Suprapubic skin (tissue), 4 donors: ENCODE measurements around the gene PTPRD. TPM values are rescaled to one million over a fixed set of nuclear protein-coding genes. Genes with fewer than 3 reads are reported as not detected.

Experiments
- DNase-seq, 2 donors: peaks; one replicate each; pipeline ENCODE4 v3.0.0-alpha.2; 2019; ENCODE audit warnings: low spot score in 2 of 2
- H3K27ac ChIP-seq: fragments of 200-600 bp; sonication (generic); one replicate; pipeline ENCODE4 v1.5.1; 2019
- H3K27me3 ChIP-seq: fragments of 200-600 bp; sonication (generic); one replicate; pipeline ENCODE4 v1.5.1; 2019
- H3K36me3 ChIP-seq: fragments of 200-600 bp; sonication (generic); one replicate; pipeline ENCODE4 v1.5.1; 2019
- H3K4me1 ChIP-seq: fragments of 200-600 bp; sonication (generic); one replicate; pipeline ENCODE4 v1.5.1; 2019
- H3K4me3 ChIP-seq: fragments of 200-600 bp; sonication (generic); one replicate; pipeline ENCODE4 v1.5.1; 2019; ENCODE audit warnings: mild to moderate bottlenecking
- H3K9me3 ChIP-seq: fragments of 200-600 bp; sonication (generic); one replicate; pipeline ENCODE4 v1.5.1; 2019
- CTCF ChIP-seq, 2 donors: fragments of 200-600 bp in 1 of 2; fragments of 450-650 bp in 1 of 2; sonication (generic) in 1 of 2; IDR thresholded peaks; one replicate each; pipeline ENCODE4 v1.5.1; 2016 to 2019; ENCODE audit warnings: antibody characterized with exemption in 2 of 2, mild to moderate bottlenecking in 1 of 2, moderate library complexity in 1 of 2
- EP300 ChIP-seq: sonication (generic); formaldehyde crosslinking; IDR thresholded peaks from one replicate; pipeline ENCODE4 v1.6.1; 2017; ENCODE audit warnings: antibody characterized with exemption
- POLR2A ChIP-seq, 2 donors: fragments of 450-650 bp; IDR thresholded peaks; one replicate each; pipeline ENCODE4 v1.6.1; 2017; ENCODE audit warnings: antibody characterized with exemption in 2 of 2, mild to moderate bottlenecking in 2 of 2, moderate library complexity in 2 of 2
- POLR2AphosphoS5 ChIP-seq, 3 donors: sonication (generic); formaldehyde crosslinking; IDR thresholded peaks; one replicate each; pipeline ENCODE4 v1.6.1; 2017; ENCODE audit warnings: antibody characterized with exemption in 3 of 3
- WGBS: methylation state at CpG from one replicate; pipeline ENCODE4 v1.1.5; 2018; 5-methylcytosine and 5-hydroxymethylcytosine counted together
- total RNA-seq, 4 donors: library from RNA; depleted of rRNA; stranded (reverse); fragments of >200 nt; gene quantifications; one replicate each; pipeline ENCODE4 v1.1.0, GENCODE V29; 2016

PTPRD gene
- total RNA-seq, 4 donors from 2014 or later = 0.49 to 3.3 (median 2.5) TPM

DNA sequence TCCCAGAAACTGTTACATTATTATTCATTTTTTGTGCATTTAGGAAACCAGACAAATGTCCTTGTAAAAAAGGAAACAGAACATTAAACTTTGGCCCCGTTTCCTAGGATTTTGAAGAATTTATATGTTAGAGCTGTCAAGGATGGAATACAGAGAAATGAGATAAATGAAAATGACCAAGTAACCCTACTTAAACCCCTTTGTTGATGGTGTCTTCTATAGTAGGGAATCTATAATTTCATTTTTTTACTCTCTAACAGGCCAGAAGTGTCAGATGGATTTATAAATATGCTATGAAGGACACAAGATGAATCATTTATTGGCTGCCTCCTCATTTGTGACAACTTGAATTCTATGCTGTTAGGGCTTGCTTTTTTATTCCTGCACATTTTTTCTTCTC, 1047.1 kb downstream of the PTPRD start:
- H3K27me3 ChIP-seq = no peaks in the 10 kb centered on the region
- no peaks in the 10 kb centered on the region for H3K36me3 ChIP-seq
- WGBS = 27% methylated on average over 1 of the region's 1 CpG
- H3K4me3 ChIP-seq = no peak overlapping the region
- DNase-seq = no peak
- no peaks in the 10 kb centered on the region for H3K4me1 ChIP-seq
- H3K9me3 ChIP-seq = no peaks in the 10 kb centered on the region
- no peak for TF ChIP-seq CTCF (IDR thresholded peaks at IDR 0.05)
- TF ChIP-seq EP300 = no peak
- no peak for TF ChIP-seq POLR2A (IDR thresholded peaks at IDR 0.05)
- TF ChIP-seq POLR2AphosphoS5 (IDR thresholded peaks at IDR 0.05) = no peak
- no peak overlapping the region for H3K27ac ChIP-seq

GRCh38 chr9:9563817-9564216, 1049.0 kb downstream of the PTPRD start:
- Histone ChIP-seq H3K27me3 (no peaks in the 10 kb centered on the region), H3K36me3 (no peaks in the 10 kb centered on the region), H3K9me3 (no peaks in the 10 kb centered on the region), H3K27ac (no peak overlapping the region), H3K4me1 (no peaks in the 10 kb centered on the region), H3K4me3 (no peak overlapping the region)
- no peak for TF ChIP-seq EP300
- no peak for TF ChIP-seq CTCF (IDR thresholded peaks at IDR 0.05)
- TF ChIP-seq POLR2AphosphoS5 (IDR thresholded peaks at IDR 0.05) = no peak
- TF ChIP-seq POLR2A (IDR thresholded peaks at IDR 0.05) = no peak
- no peak for DNase-seq

DNA sequence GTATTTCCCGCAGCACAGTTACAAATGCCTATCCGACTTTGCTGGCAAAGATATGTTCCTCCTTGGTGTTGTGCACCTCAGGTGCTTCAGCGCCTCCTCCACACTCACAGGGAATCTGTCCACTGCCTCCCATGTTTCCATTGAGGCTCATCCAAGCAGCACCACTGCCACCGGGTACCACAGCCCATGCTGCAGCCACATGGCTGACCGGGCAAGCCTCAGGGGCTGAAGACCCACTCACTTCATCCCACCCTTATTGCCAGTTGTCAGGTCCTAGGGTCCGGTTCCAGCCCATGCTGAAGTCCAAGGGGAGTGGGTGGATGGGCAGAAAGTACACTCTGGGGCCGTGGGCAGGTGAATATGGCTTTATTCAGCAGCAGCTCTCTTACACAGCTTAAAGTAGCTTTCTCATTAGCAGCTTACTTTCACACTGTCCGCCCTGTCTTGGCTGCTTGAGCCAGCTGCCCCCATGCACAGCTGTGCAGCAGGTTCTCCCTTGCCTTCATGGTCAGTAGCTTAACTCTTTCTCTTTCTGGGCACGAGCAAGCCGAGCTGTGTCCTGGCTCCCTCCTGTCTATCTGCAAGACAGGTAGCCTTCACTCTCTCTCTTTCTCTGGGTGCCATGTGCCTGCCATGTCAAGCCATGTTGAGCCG, 1052.3 kb downstream of the PTPRD start:
- H3K4me1 ChIP-seq = no peaks in the 10 kb centered on the region
- no peak overlapping the region for H3K27ac ChIP-seq
- no peak overlapping the region for H3K4me3 ChIP-seq
- no peaks in the 10 kb centered on the region for H3K27me3 ChIP-seq
- WGBS = 89% methylated on average over 9 of the region's 11 CpGs
- no peaks in the 10 kb centered on the region for H3K36me3 ChIP-seq
- TF ChIP-seq EP300 (no peak), CTCF (IDR thresholded peaks at IDR 0.05) (no peak), POLR2A (IDR thresholded peaks at IDR 0.05) (no peak), POLR2AphosphoS5 (IDR thresholded peaks at IDR 0.05) (no peak)
- no peak for DNase-seq
- no peaks in the 10 kb centered on the region for H3K9me3 ChIP-seq

- no peaks in the 10 kb centered on the region for H3K27me3 ChIP-seq
- no peak overlapping the region for H3K27ac ChIP-seq
- H3K4me3 ChIP-seq = no peak overlapping the region
- DNase-seq = no peak
- 93% methylated on average over 7 of the region's 7 CpGs for WGBS
- H3K9me3 ChIP-seq = no peaks in the 10 kb centered on the region
- no peaks in the 10 kb centered on the region for H3K36me3 ChIP-seq
- no peak for TF ChIP-seq EP300
- no peak for TF ChIP-seq POLR2AphosphoS5 (IDR thresholded peaks at IDR 0.05)
- no peak for TF ChIP-seq POLR2A (IDR thresholded peaks at IDR 0.05)
- TF ChIP-seq CTCF (IDR thresholded peaks at IDR 0.05) = no peak
- H3K4me1 ChIP-seq = no peaks in the 10 kb centered on the region
Measured at GRCh38 chr9:9558907-9559306, 1053.9 kb downstream of the PTPRD start.

DNA sequence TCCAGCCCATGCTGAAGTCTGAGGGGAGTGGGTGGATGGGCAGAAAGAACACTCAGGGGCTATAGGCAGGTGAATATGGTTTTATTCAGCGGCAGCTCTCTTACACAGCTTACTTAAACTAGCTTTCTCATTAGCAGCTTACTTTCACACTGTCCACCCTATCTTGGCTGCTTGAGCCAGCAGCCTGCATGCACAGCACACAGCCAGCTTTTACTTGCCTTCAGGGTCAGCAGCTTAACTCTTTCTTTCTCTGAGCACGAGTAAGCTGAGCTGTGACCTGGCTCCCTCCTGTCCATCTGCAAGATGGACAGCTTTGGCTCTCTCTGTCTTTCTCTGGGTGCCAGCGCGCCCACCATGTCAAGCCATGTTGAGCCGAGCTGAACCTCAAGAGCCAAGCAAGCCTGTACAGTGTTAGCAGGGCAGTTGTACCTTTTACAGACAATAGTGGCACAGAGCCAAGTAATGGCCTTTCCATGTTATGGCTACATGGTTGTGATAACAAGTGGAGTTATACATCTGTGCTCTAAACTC, 1054.9 kb downstream of the PTPRD start:
- H3K4me3 ChIP-seq = no peak overlapping the region
- WGBS = 69% methylated on average over 5 of the region's 5 CpGs
- H3K27ac ChIP-seq = no peak overlapping the region
- DNase-seq = no peak
- no peak for TF ChIP-seq POLR2AphosphoS5 (IDR thresholded peaks at IDR 0.05)
- TF ChIP-seq EP300 = no peak
- no peaks in the 10 kb centered on the region for H3K27me3 ChIP-seq
- H3K9me3 ChIP-seq = no peaks in the 10 kb centered on the region
- no peaks in the 10 kb centered on the region for H3K36me3 ChIP-seq
- H3K4me1 ChIP-seq = no peaks in the 10 kb centered on the region
